HepG2 (cell line): ENCODE data around the gene C10orf71. TPM values are rescaled to one million over a fixed set of nuclear protein-coding genes. Genes with fewer than 3 reads are reported as not detected.

Source experiments
- ATAC-seq: fragments of 200-7000 bp; cut with Tn5 transposase; 3 replicates; pipeline ENCODE4 v1.9.1; 2020; ENCODE audit warnings: mild to moderate bottlenecking, moderate library complexity
- BruUV-seq: library from RNA; stranded (reverse); fragments of 400-500 nt; replicated peaks from 2 replicates; lab custom pipeline; 2021; lab: Mats Ljungman, UMichigan
- CTCF ChIA-PET: fragments of 300-600 bp; formaldehyde crosslinking; extraction: SDS; loops from one replicate; lab custom pipeline; 2021; ENCODE audit warnings: low total read pairs, inconsistent platforms, low intra/inter-chr PET ratio; lab: Yijun Ruan, JAX
- POLR2A ChIA-PET: fragments of 350-600 bp; sonication (Branson Sonifier 250); formaldehyde crosslinking; loops from one replicate; lab custom pipeline; 2020; ENCODE audit warnings: antibody characterized with exemption, inconsistent platforms; lab: Yijun Ruan, JAX
- DNase-seq: peaks from one replicate; pipeline ENCODE4 v3.0.0-alpha.2; 2015; ENCODE audit warnings: low spot score
- FAIRE-seq: peaks from 3 replicates; lab custom pipeline; 2011; peaks lifted over from hg19 to GRCh38; lab: Jason Lieb, UNC
- H2AFZ ChIP-seq: one replicate; pipeline ENCODE4 v1.6.1; 2011; ENCODE audit warnings: low read length, inconsistent platforms
- H3K27ac ChIP-seq: fragments of 300-600 bp; 3 replicates; pipeline ENCODE4 v1.8.0; 2011; ENCODE audit warnings: mixed run types, mild to moderate bottlenecking, mixed read lengths, low read length, inconsistent platforms; ENCODE audit not compliant: insufficient read depth; ENCODE audit errors: extremely low read length
- H3K27me3 ChIP-seq, 2 experiments: fragments of 200-600 bp in 1 of 2; 2 replicates in 1 of 2; 3 replicates in 1 of 2; pipeline versions ENCODE4 v1.6.0 to v1.8.0; 2011; ENCODE audit warnings: low read length in 2 of 2, mild to moderate bottlenecking in 2 of 2, moderate library complexity in 2 of 2, inconsistent platforms in 1 of 2; ENCODE audit not compliant: insufficient read depth in 2 of 2, control insufficient read depth in 1 of 2
- H3K36me3 ChIP-seq, 2 experiments: fragments of 200-600 bp in 1 of 2; replicated peaks in 1 of 2; 2 replicates in 1 of 2; 3 replicates in 1 of 2; pipeline versions ENCODE4 v1.5.1 to v1.8.0; 2011; ENCODE audit warnings: low read length in 2 of 2, inconsistent platforms in 1 of 2; ENCODE audit not compliant: insufficient read depth in 2 of 2, control insufficient read depth in 1 of 2
- H3K4me1 ChIP-seq: 2 replicates; pipeline ENCODE4 v1.5.1; 2012; ENCODE audit warnings: low read length, inconsistent platforms; ENCODE audit not compliant: insufficient read depth
- H3K4me2 ChIP-seq: 2 replicates; pipeline ENCODE4 v1.6.0; 2011; ENCODE audit warnings: low read depth, low read length, inconsistent platforms
- H3K4me3 ChIP-seq, 3 experiments: fragments of 200-600 bp in 1 of 3; sonication (generic), shearing (Covaris generic) in 1 of 3; replicated peaks in 1 of 3; 2 replicates each; pipeline ENCODE4 v1.5.1; 2011 to 2016; ENCODE audit warnings: low read length in 3 of 3, inconsistent platforms in 2 of 3, low read depth in 2 of 3, mild to moderate bottlenecking in 2 of 3, control low read depth in 1 of 3, mixed read lengths in 1 of 3; ENCODE audit not compliant: insufficient read depth in 1 of 3
- H3K79me2 ChIP-seq: one replicate; pipeline ENCODE4 v1.6.1; 2011; ENCODE audit warnings: low read length, inconsistent platforms; ENCODE audit not compliant: insufficient read depth
- H3K9ac ChIP-seq: 2 replicates; pipeline ENCODE4 v1.6.0; 2011; ENCODE audit warnings: mild to moderate bottlenecking, low read depth, low read length, inconsistent platforms; ENCODE audit not compliant: insufficient read depth
- H3K9me3 ChIP-seq: 2 replicates; pipeline ENCODE4 v1.5.1; 2012; ENCODE audit warnings: mild to moderate bottlenecking, low read length
- H4K20me1 ChIP-seq: 2 replicates; pipeline ENCODE4 v1.6.0; 2011; ENCODE audit warnings: inconsistent platforms, mild to moderate bottlenecking, low read length, moderate library complexity; ENCODE audit not compliant: insufficient read depth
- ADNP ChIP-seq: sonication (generic); formaldehyde crosslinking; IDR thresholded peaks from 2 replicates; pipeline ENCODE4 v1.4.0; 2020; ENCODE audit warnings: missing genetic modification reagents
- AKAP8 ChIP-seq: sonication (generic); formaldehyde crosslinking; IDR thresholded peaks from 2 replicates; pipeline ENCODE4 v1.5.1; 2020; ENCODE audit warnings: mild to moderate bottlenecking, missing genetic modification reagents
- HDAC1 ChIP-seq: sonication (generic); formaldehyde crosslinking; IDR thresholded peaks from 2 replicates; pipeline ENCODE4 v1.5.1; 2020; ENCODE audit warnings: mild to moderate bottlenecking, missing genetic modification reagents
- HDAC2 ChIP-seq: sonication (generic); formaldehyde crosslinking; IDR thresholded peaks from 2 replicates; pipeline ENCODE4 v1.4.0; 2020; ENCODE audit warnings: missing genetic modification reagents
- IKZF1 ChIP-seq: fragments of 450-650 bp; IDR thresholded peaks from 2 replicates; pipeline ENCODE4 v1.7.1; 2016
- KDM5A ChIP-seq: fragments of 200-600 bp; sonication (generic); IDR thresholded peaks from 2 replicates; pipeline ENCODE4 v1.7.0; 2018; ENCODE audit warnings: antibody characterized with exemption, mild to moderate bottlenecking, low read length, borderline replicate concordance
- MYC ChIP-seq: sonication (generic); formaldehyde crosslinking; IDR thresholded peaks from 2 replicates; pipeline ENCODE4 v1.9.0; 2021; ENCODE audit warnings: missing genetic modification reagents, borderline replicate concordance
- SKI ChIP-seq: fragments of 450-650 bp; IDR thresholded peaks from one replicate; pipeline ENCODE4 v1.6.1; 2018; ENCODE audit warnings: mild to moderate bottlenecking; ENCODE audit not compliant: partially characterized antibody
- ZBTB2 ChIP-seq: sonication (generic); formaldehyde crosslinking; IDR thresholded peaks from 2 replicates; pipeline ENCODE4 v1.8.0; 2022; ENCODE audit warnings: low read depth, missing genetic modification reagents
- ZFP36L2 ChIP-seq: sonication (generic); formaldehyde crosslinking; IDR thresholded peaks from 2 replicates; pipeline ENCODE4 v1.4.0; 2020; ENCODE audit warnings: missing genetic modification reagents
- ZMYM4 ChIP-seq: sonication (generic); formaldehyde crosslinking; IDR thresholded peaks from 2 replicates; pipeline ENCODE4 v1.8.1; 2023; ENCODE audit warnings: mild to moderate bottlenecking, missing genetic modification reagents
- ZNF160 ChIP-seq: sonication (generic); formaldehyde crosslinking; IDR thresholded peaks from 2 replicates; pipeline ENCODE4 v1.8.0; 2022; ENCODE audit warnings: mild to moderate bottlenecking, inconsistent platforms, missing genetic modification reagents
- ZNF276 ChIP-seq: sonication (generic); formaldehyde crosslinking; IDR thresholded peaks from 2 replicates; pipeline ENCODE4 v1.4.0; 2020; ENCODE audit warnings: mild to moderate bottlenecking, low read depth, missing genetic modification reagents
- WGBS: methylation state at CpG from one replicate; pipeline ENCODE4 v1.1.6; 2017; ENCODE audit warnings: low lambda C conversion rate; 5-methylcytosine and 5-hydroxymethylcytosine counted together
- in situ Hi-C: cut with HindIII; loops from 2 replicates; pipeline ENCODE4 v1.10.0; 2017; ENCODE audit warnings: low pct_unique_long_range_greater_than_20kb; ENCODE audit not compliant: extremely low pct_ligation_motif_present
- intact Hi-C: fragments of 100-400 bp; cut with micrococcal nuclease; formaldehyde crosslinking; loops from one replicate; pipeline ENCODE4 v1.10.0; 2022; ENCODE audit not compliant: unreplicated experiment
- polyA plus RNA-seq, 8 experiments: library from polyadenylated mRNA; depleted of rRNA in 3 of 8; stranded (reverse) in 7 of 8; unstranded in 1 of 8; fragments of >200 nt; fragmentation: Illumina TruSeq in 4 of 8; extraction: Trizol in 4 of 8; gene quantifications; 2 replicates each; pipeline versions ENCODE4 v1.2.1 to v1.2.3, GENCODE V29; 2011 to 2016; ENCODE audit warnings: low read depth in 4 of 8, missing spikeins in 1 of 8, mixed read lengths in 1 of 8; ENCODE audit not compliant: insufficient read depth in 1 of 8
- total RNA-seq, 5 experiments: library from RNA; depleted of rRNA; stranded (reverse); fragments of >200 nt; fragmentation: Illumina TruSeq; extraction: Trizol; gene quantifications; 2 replicates each; pipeline ENCODE4 v1.2.3, GENCODE V29; 2016; ENCODE audit warnings: low read depth in 1 of 5
- TF ChIP-seq, protein P1 (sequence below): sonication (generic); formaldehyde crosslinking; IDR thresholded peaks from 2 replicates; pipeline ENCODE4 v1.4.0; 2020; ENCODE audit warnings: missing genetic modification reagents

Gene C10orf71
- total and polyA plus RNA-seq, 2 of the 13 experiments (the other 11 are each of a cell fraction or from before 2014, with no cell fraction given), result not detected

DNA sequence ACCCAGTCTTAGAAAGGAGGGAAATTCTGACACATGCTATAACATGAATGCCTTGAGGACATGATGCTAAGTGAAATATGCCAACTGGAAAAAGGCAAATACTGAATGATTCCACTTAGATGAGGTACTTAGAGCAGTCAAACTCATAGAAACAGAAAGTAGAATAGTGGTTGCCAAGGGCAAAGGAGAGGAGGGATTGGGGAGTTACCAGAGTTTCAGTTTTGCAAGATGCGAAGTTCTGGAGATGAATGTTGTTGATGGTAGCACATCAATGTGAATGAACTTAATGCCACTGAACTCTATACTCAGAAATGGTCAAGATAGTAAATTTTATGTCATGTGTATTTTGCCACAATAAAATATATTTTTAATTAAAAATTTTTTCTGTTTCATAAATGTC, 58.0 kb downstream of the C10orf71 start:
- peaks cover 22% of the 10 kb centered on the region for H3K4me1 ChIP-seq
- H3K27me3 ChIP-seq, result no peaks in the 10 kb centered on the region; a peak in 1 of 5 replicates
- no peak overlapping the region for H3K4me2 ChIP-seq
- BruUV-seq, result no TSS peak
- no peak overlapping the region for H2AFZ ChIP-seq
- no peak overlapping the region for H3K4me3 ChIP-seq
- FAIRE-seq (no peak), DNase-seq (no peak), ATAC-seq (no peak)
- H3K79me2 ChIP-seq, result no peaks in the 10 kb centered on the region
- ChIA-PET POLR2A (no interaction called here), CTCF (no interaction called here)
- in situ Hi-C loops, result no loop called here
- H3K36me3 ChIP-seq, result no peaks in the 10 kb centered on the region
- intact Hi-C loops, result no loop called here
- H3K9ac ChIP-seq, result no peak overlapping the region
- H4K20me1 ChIP-seq, result no peaks in the 10 kb centered on the region
- no peaks in the 10 kb centered on the region for H3K9me3 ChIP-seq
- H3K27ac ChIP-seq, result no peak overlapping the region
- WGBS, result 0% methylated on average over 1 of the region's 1 CpG
- no peak for TF ChIP-seq AKAP8 (CRISPR knock-in tag)
- TF ChIP-seq, all 625 proteins: peak for 0

DNA sequence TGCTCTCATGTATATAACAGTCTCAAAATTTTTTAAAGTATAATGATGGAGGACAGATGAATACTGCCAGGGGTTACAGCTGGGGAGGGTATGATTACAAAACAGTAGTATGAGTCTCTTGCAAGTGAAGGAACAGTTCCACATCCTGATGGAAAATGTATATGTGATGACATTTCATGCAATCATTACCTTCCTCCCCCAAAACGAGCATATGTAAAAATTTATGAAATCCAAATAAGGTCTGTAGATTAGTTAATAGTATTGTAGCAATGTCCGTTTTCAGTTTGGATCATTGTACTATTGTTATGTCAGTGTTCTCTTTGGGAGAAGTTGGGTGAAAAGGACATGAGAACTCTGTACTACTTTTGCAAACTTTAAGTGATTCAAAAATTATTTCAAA, 58.9 kb downstream of the C10orf71 start:
- Histone ChIP-seq H3K4me3 (no peak overlapping the region), H3K79me2 (no peaks in the 10 kb centered on the region), H3K27ac (no peak overlapping the region), H4K20me1 (no peaks in the 10 kb centered on the region), H3K4me2 (no peak overlapping the region), H3K36me3 (no peaks in the 10 kb centered on the region), H3K9me3 (no peaks in the 10 kb centered on the region), H2AFZ (no peak overlapping the region), H3K4me1 (peaks cover 32% of the 10 kb centered on the region), H3K9ac (no peak overlapping the region), H3K27me3 (no peaks in the 10 kb centered on the region; a peak in 1 of 5 replicates)
- no TSS peak for BruUV-seq
- 2% methylated on average over 2 of the region's 2 CpGs for WGBS
- FAIRE-seq (no peak), DNase-seq (no peak), ATAC-seq (no peak)
- CTCF ChIA-PET, result no interaction called here
- POLR2A ChIA-PET, result no interaction called here
- in situ Hi-C loops, result no loop called here
- intact Hi-C loops, result no loop called here
- TF ChIP-seq, protein P1, sequence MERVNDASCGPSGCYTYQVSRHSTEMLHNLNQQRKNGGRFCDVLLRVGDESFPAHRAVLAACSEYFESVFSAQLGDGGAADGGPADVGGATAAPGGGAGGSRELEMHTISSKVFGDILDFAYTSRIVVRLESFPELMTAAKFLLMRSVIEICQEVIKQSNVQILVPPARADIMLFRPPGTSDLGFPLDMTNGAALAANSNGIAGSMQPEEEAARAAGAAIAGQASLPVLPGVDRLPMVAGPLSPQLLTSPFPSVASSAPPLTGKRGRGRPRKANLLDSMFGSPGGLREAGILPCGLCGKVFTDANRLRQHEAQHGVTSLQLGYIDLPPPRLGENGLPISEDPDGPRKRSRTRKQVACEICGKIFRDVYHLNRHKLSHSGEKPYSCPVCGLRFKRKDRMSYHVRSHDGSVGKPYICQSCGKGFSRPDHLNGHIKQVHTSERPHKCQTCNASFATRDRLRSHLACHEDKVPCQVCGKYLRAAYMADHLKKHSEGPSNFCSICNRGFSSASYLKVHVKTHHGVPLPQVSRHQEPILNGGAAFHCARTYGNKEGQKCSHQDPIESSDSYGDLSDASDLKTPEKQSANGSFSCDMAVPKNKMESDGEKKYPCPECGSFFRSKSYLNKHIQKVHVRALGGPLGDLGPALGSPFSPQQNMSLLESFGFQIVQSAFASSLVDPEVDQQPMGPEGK (CRISPR knock-in tag), result no peak
- TF ChIP-seq ZFP36L2 (CRISPR knock-in tag), result no peak
- TF ChIP-seq SKI, result no peak
- TF ChIP-seq ZNF160 (CRISPR knock-in tag), result no peak
- no peak for TF ChIP-seq IKZF1
- no peak for TF ChIP-seq HDAC2 (CRISPR knock-in tag)
- TF ChIP-seq HDAC1, result no peak
- TF ChIP-seq MYC, result no peak
- TF ChIP-seq ZBTB2 (CRISPR knock-in tag), result no peak
- TF ChIP-seq ZNF276 (CRISPR knock-in tag), result no peak
- TF ChIP-seq ADNP (CRISPR knock-in tag), result no peak
- no peak for TF ChIP-seq KDM5A
- no peak for TF ChIP-seq ZMYM4 (CRISPR knock-in tag)
